ENCODE measurements around the gene PCBP3.

Gene PCBP3

GRCh38 chr21:45937721-45938452, 294.4 kb downstream of the PCBP3 start:
- H3K36me3 ChIP-seq (ENCODE audit: insufficient read depth, low read length): no peaks in the 10 kb centered on the region
- H3K9me3 ChIP-seq (ENCODE audit: low read length): no peaks in the 10 kb centered on the region
- peaks cover 20% of the 10 kb centered on the region for H3K27me3 ChIP-seq (ENCODE audit: insufficient read depth, low read length)
- H2AFZ ChIP-seq (ENCODE audit: low read depth, low read length): no peak overlapping the region
- no peak overlapping the region for H3K4me3 ChIP-seq (ENCODE audit: low read length)
- no peaks in the 10 kb centered on the region for H3K4me1 ChIP-seq (ENCODE audit: insufficient read depth, low read length)

- H2AFZ ChIP-seq (ENCODE audit: low read depth, low read length): no peak overlapping the region
- H3K9me3 ChIP-seq (ENCODE audit: low read length): no peaks in the 10 kb centered on the region
- no peaks in the 10 kb centered on the region for H3K4me1 ChIP-seq (ENCODE audit: insufficient read depth, low read length)
- H3K36me3 ChIP-seq (ENCODE audit: insufficient read depth, low read length): no peaks in the 10 kb centered on the region
- peaks cover 20% of the 10 kb centered on the region for H3K27me3 ChIP-seq (ENCODE audit: insufficient read depth, low read length)
- H3K4me3 ChIP-seq (ENCODE audit: low read length): no peak overlapping the region
Observed at GRCh38 chr21:45938453-45938755, 294.9 kb downstream of the PCBP3 start.

DNA sequence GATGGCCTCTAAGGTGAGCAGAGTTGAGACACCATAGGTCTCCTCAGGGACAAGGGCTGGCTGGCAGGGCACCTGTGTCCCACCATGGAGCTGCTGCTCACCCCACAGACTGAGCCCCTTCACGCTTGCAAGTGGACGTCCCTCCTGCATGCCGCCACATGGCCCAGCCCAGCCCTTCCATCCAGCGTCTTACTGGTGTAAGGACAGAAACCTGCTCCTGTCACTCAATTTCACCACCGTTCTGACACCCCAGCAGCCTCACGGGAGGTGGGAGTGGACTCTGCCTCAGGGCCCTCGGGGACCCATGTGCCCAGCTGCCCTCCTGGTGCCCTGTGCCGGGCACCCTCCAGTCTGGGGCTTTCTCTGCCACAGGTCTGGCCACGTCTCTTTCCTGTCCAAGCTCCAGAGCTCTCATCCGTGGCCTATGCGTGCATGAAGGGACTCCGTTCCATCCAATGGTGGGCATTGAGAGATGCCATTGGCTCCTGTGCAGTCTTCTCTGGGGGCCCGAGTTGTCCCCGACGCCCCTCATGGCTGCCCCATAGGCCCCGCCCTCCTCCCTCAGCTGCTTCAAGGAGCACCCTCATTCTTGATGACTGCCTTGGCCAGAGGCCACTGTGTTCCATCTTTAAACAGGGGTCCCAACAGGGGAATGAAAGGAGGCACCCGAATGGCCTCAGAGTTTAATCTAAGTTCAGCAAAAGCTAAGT, 295.4 kb downstream of the PCBP3 start:
- Histone ChIP-seq H3K4me3 (ENCODE audit: low read length) (no peak overlapping the region), H3K4me1 (ENCODE audit: insufficient read depth, low read length) (no peaks in the 10 kb centered on the region), H2AFZ (ENCODE audit: low read depth, low read length) (no peak overlapping the region), H3K36me3 (ENCODE audit: insufficient read depth, low read length) (no peaks in the 10 kb centered on the region), H3K9me3 (ENCODE audit: low read length) (no peaks in the 10 kb centered on the region), H3K27me3 (ENCODE audit: insufficient read depth, low read length) (peaks cover 20% of the 10 kb centered on the region)

DNA sequence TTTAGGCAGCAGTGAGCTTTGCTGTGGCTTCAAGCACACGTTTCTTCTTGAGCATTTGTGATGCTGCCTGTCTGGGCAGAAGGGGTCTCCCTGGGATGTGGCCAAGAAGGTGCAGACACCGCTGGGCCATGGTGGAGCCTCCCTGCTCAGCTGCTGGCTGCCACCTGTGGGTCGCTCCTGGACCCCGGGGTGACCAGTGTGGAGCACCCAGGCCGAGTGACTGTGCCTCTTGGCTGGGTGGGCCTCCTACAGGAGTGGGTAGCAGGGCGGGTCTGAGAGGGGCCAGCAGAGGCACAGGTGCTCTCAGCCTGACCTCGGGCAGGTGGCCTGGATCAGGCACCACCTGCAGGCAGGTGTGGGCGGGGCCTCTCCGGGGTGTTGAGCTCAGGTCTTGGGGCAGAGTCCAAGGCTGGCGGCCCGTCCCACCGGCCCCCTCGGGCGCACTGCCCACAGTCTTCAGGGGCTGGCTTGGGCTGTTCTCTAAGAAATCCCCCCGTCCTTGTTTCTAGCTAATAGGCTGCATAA, 296.1 kb downstream of the PCBP3 start:
- H3K4me3 ChIP-seq (ENCODE audit: low read length): no peak overlapping the region
- H3K4me1 ChIP-seq (ENCODE audit: insufficient read depth, low read length): no peaks in the 10 kb centered on the region
- no peak overlapping the region for H2AFZ ChIP-seq (ENCODE audit: low read depth, low read length)
- H3K9me3 ChIP-seq (ENCODE audit: low read length): no peaks in the 10 kb centered on the region
- H3K36me3 ChIP-seq (ENCODE audit: insufficient read depth, low read length): no peaks in the 10 kb centered on the region
- H3K27me3 ChIP-seq (ENCODE audit: insufficient read depth, low read length): peaks cover 20% of the 10 kb centered on the region

- H3K4me3 ChIP-seq (ENCODE audit: low read length): no peak overlapping the region
- peaks cover 20% of the 10 kb centered on the region for H3K27me3 ChIP-seq (ENCODE audit: insufficient read depth, low read length)
- H3K4me1 ChIP-seq (ENCODE audit: insufficient read depth, low read length): no peaks in the 10 kb centered on the region
- no peaks in the 10 kb centered on the region for H3K9me3 ChIP-seq (ENCODE audit: low read length)
- H3K36me3 ChIP-seq (ENCODE audit: insufficient read depth, low read length): no peaks in the 10 kb centered on the region
- no peak overlapping the region for H2AFZ ChIP-seq (ENCODE audit: low read depth, low read length)
Observed at GRCh38 chr21:45940091-45940490, 296.6 kb downstream of the PCBP3 start.

GRCh38 chr21:45940621-45941337, 297.3 kb downstream of the PCBP3 start:
- Histone ChIP-seq H3K36me3 (ENCODE audit: insufficient read depth, low read length) (no peaks in the 10 kb centered on the region), H3K27me3 (ENCODE audit: insufficient read depth, low read length) (peaks cover 20% of the 10 kb centered on the region), H2AFZ (ENCODE audit: low read depth, low read length) (no peak overlapping the region), H3K9me3 (ENCODE audit: low read length) (no peaks in the 10 kb centered on the region), H3K4me1 (ENCODE audit: insufficient read depth, low read length) (no peaks in the 10 kb centered on the region), H3K4me3 (ENCODE audit: low read length) (no peak overlapping the region)

DNA sequence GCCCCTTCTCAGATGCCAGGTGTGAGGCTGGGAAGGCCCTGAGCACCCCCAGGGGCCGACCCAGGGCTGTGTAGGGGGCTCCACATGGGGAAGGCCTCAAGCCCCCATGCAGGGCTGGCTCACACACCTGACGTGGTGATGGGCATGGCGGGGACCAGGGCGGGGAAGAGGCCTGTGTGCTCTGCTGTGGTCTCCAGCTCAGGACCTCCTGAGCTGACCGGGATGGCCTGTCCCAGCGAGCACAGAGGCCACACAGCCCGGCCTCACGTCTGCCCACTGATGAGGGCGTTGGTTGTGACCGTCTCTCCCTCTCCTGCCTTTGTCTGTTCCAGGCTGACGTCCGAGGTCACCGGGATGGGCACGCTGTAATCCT, 297.8 kb downstream of the PCBP3 start:
- H3K36me3 ChIP-seq (ENCODE audit: insufficient read depth, low read length): no peaks in the 10 kb centered on the region
- peaks cover 16% of the 10 kb centered on the region for H3K27me3 ChIP-seq (ENCODE audit: insufficient read depth, low read length)
- no peak overlapping the region for H3K4me3 ChIP-seq (ENCODE audit: low read length)
- no peak overlapping the region for H2AFZ ChIP-seq (ENCODE audit: low read depth, low read length)
- no peaks in the 10 kb centered on the region for H3K4me1 ChIP-seq (ENCODE audit: insufficient read depth, low read length)
- H3K9me3 ChIP-seq (ENCODE audit: low read length): no peaks in the 10 kb centered on the region

DNA sequence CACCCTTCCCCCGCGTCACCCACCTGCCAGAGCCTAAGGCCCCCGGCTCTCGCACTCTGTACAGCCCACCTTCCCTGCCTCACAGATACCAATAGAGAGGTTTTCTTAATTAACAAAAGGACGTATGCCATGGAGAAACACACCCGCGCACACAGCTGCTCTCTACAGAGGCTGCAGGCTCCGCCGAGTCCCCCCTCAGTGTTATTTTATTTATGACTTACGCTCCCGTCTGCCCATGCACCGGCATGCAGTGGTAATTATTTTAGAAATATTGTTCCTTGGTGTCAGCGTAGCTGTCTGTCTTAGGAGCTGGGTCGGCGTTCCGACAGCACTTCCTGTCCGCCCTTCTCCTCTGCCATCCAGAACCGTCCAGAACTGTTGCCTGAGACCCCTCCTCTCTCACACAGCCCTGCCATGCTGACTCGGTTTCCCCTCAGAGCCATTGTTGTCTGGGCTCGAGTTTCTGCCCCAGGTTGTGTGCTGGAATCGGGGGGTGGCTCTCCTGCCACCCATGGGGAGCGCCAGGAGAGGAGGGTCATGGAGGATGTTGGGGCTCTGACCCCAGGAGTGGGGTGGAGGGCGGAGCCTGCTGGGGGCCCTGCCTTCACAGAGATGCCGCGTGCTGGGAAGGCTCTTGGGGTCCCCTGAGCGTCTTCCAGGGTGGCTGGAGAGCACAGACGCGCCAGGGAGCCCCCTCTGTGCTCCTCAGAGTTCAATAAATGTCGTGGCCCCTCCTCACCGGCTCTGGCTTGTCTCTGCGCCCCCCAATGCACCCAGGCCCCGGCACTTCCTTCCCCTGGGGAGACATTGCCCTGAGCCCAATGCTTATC, 298.4 kb downstream of the PCBP3 start:
- peaks cover 10% of the 10 kb centered on the region for H3K27me3 ChIP-seq (ENCODE audit: insufficient read depth, low read length)
- no peak overlapping the region for H3K4me3 ChIP-seq (ENCODE audit: low read length)
- H2AFZ ChIP-seq (ENCODE audit: low read depth, low read length): no peak overlapping the region
- H3K36me3 ChIP-seq (ENCODE audit: insufficient read depth, low read length): no peaks in the 10 kb centered on the region
- H3K9me3 ChIP-seq (ENCODE audit: low read length): no peaks in the 10 kb centered on the region
- H3K4me1 ChIP-seq (ENCODE audit: insufficient read depth, low read length): no peaks in the 10 kb centered on the region

- H3K27me3 ChIP-seq (ENCODE audit: insufficient read depth, low read length): peaks cover 2% of the 10 kb centered on the region
- H3K9me3 ChIP-seq (ENCODE audit: low read length): no peaks in the 10 kb centered on the region
- no peak overlapping the region for H3K4me3 ChIP-seq (ENCODE audit: low read length)
- H3K36me3 ChIP-seq (ENCODE audit: insufficient read depth, low read length): no peaks in the 10 kb centered on the region
- H2AFZ ChIP-seq (ENCODE audit: low read depth, low read length): no peak overlapping the region
- H3K4me1 ChIP-seq (ENCODE audit: insufficient read depth, low read length): no peaks in the 10 kb centered on the region
Observed at GRCh38 chr21:45942755-45943629, 299.5 kb downstream of the PCBP3 start.

GRCh38 chr21:45943630-45944540, 300.4 kb downstream of the PCBP3 start:
- no peaks in the 10 kb centered on the region for H3K9me3 ChIP-seq (ENCODE audit: low read length)

GRCh38 chr21:45944601-45945000, 301.1 kb downstream of the PCBP3 start:
- Histone ChIP-seq H3K4me3 (ENCODE audit: low read length) (no peak overlapping the region), H3K4me1 (ENCODE audit: insufficient read depth, low read length) (no peaks in the 10 kb centered on the region), H2AFZ (ENCODE audit: low read depth, low read length) (no peak overlapping the region), H3K9me3 (ENCODE audit: low read length) (no peaks in the 10 kb centered on the region), H3K36me3 (ENCODE audit: insufficient read depth, low read length) (no peaks in the 10 kb centered on the region), H3K27me3 (ENCODE audit: insufficient read depth, low read length) (no peaks in the 10 kb centered on the region)

More at GRCh38 chr21:45943630-45944540, 300.4 kb downstream of the PCBP3 start:
- Histone ChIP-seq H2AFZ (ENCODE audit: low read depth, low read length) (no peak overlapping the region), H3K36me3 (ENCODE audit: insufficient read depth, low read length) (no peaks in the 10 kb centered on the region), H3K27me3 (ENCODE audit: insufficient read depth, low read length) (no peaks in the 10 kb centered on the region), H3K4me3 (ENCODE audit: low read length) (no peak overlapping the region), H3K4me1 (ENCODE audit: insufficient read depth, low read length) (no peaks in the 10 kb centered on the region)

Data from neuron (in vitro differentiated cells).